RWPE2 (cell line): ENCODE results near the gene ARHGAP4.

Experiments used
- ATAC-seq: fragments of 200-7000 bp; cut with Tn5 transposase; 3 replicates; pipeline ENCODE4 v1.9.1; 2021; ENCODE audit warnings: low read depth
- DNase-seq: peaks from one replicate; pipeline ENCODE4 v3.0.0-alpha.2; 2020; ENCODE audit warnings: low spot score
- H3K27ac ChIP-seq: fragments of 450-650 bp; 2 replicates; pipeline ENCODE4 v1.5.1; 2017; ENCODE audit warnings: mild to moderate bottlenecking; ENCODE audit not compliant: poor library complexity, severe bottlenecking
- H3K27me3 ChIP-seq: fragments of 250-450 bp; sonication (Bioruptor Pico); 2 replicates; pipeline ENCODE4 v1.5.1; 2021; ENCODE audit warnings: mild to moderate bottlenecking, moderate library complexity; ENCODE audit not compliant: insufficient read depth, poor library complexity, severe bottlenecking
- H3K36me3 ChIP-seq: fragments of 250-450 bp; sonication (Bioruptor Pico); 2 replicates; pipeline ENCODE4 v1.5.1; 2020; ENCODE audit warnings: low read depth, mild to moderate bottlenecking, moderate library complexity
- H3K4me1 ChIP-seq: fragments of 250-450 bp; sonication (Bioruptor Pico); 2 replicates; pipeline ENCODE4 v1.5.1; 2021; ENCODE audit warnings: mild to moderate bottlenecking, moderate library complexity; ENCODE audit not compliant: insufficient read depth, poor library complexity, severe bottlenecking
- H3K4me3 ChIP-seq: fragments of 250-450 bp; sonication (Bioruptor Pico); 2 replicates; pipeline ENCODE4 v1.5.1; 2021; ENCODE audit warnings: mild to moderate bottlenecking, moderate library complexity; ENCODE audit not compliant: severe bottlenecking
- H3K9me3 ChIP-seq: fragments of 250-450 bp; sonication (Bioruptor Pico); 2 replicates; pipeline ENCODE4 v1.5.1; 2021; ENCODE audit warnings: mild to moderate bottlenecking, moderate library complexity; ENCODE audit not compliant: severe bottlenecking
- TF ChIP-seq, protein P1 (sequence below): fragments of 450-650 bp; IDR thresholded peaks from one replicate; pipeline ENCODE4 v1.5.1; 2017; ENCODE audit warnings: mild to moderate bottlenecking, moderate library complexity; ENCODE audit not compliant: poor library complexity, severe bottlenecking

The ARHGAP4 gene

DNA sequence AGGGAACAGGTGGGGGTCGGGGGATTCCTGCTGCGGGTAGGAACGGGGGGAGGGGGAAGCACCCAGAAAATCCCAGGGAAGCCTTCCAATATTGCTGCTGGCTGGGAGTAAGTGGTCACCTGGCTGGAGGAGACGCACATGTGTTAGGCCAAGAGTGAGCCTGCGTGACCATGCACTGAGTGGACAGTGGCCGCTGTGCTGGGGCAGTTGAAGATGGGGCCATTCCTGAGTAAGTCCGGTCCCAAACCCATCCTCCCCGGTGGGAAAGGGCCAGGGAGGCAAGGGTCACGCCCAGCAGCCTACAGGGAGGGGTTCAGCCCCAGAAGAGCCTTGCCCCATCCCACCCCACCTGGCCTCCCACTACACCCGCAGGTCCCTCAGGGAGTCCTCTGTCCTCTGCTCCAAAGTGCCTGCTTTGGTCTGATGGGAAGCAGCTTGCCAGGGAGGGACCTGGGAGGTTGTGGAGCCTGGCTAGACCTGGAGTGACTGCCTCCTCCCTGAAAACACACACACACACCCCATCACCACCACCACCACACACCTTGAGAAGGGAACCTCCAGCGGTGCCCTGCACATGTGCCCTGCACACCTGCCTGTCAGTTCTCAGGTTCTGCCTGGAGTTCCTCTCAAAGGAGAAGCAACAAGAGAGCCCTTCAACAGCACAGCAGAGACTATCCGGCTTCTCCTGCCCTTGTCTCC, 46.2 kb downstream of the ARHGAP4 start:
- no peak for ATAC-seq
- peaks cover 9% of the 10 kb centered on the region for H3K4me1 ChIP-seq
- H3K36me3 ChIP-seq: 0 out of 2 replicates have a peak, but pooled peaks cover under 1% of the 10 kb centered on the region
- no peak for DNase-seq
- TF ChIP-seq, protein P1, sequence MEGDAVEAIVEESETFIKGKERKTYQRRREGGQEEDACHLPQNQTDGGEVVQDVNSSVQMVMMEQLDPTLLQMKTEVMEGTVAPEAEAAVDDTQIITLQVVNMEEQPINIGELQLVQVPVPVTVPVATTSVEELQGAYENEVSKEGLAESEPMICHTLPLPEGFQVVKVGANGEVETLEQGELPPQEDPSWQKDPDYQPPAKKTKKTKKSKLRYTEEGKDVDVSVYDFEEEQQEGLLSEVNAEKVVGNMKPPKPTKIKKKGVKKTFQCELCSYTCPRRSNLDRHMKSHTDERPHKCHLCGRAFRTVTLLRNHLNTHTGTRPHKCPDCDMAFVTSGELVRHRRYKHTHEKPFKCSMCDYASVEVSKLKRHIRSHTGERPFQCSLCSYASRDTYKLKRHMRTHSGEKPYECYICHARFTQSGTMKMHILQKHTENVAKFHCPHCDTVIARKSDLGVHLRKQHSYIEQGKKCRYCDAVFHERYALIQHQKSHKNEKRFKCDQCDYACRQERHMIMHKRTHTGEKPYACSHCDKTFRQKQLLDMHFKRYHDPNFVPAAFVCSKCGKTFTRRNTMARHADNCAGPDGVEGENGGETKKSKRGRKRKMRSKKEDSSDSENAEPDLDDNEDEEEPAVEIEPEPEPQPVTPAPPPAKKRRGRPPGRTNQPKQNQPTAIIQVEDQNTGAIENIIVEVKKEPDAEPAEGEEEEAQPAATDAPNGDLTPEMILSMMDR: no peak
- H3K4me3 ChIP-seq: no peak overlapping the region
- no peak overlapping the region for H3K27ac ChIP-seq
- H3K27me3 ChIP-seq: no peaks in the 10 kb centered on the region
- H3K9me3 ChIP-seq: no peaks in the 10 kb centered on the region

GRCh38 chrX:153878969-153879653, 47.0 kb downstream of the ARHGAP4 start:
- Histone ChIP-seq H3K4me1 (peaks cover 5% of the 10 kb centered on the region), H3K27ac (no peak overlapping the region), H3K9me3 (no peaks in the 10 kb centered on the region), H3K27me3 (no peaks in the 10 kb centered on the region), H3K36me3 (0 out of 2 replicates have a peak, but pooled peaks cover 4% of the 10 kb centered on the region), H3K4me3 (no peak overlapping the region)
- ATAC-seq (no peak), DNase-seq (peak; percentile 17)
- TF ChIP-seq, protein P1: no peak

DNA sequence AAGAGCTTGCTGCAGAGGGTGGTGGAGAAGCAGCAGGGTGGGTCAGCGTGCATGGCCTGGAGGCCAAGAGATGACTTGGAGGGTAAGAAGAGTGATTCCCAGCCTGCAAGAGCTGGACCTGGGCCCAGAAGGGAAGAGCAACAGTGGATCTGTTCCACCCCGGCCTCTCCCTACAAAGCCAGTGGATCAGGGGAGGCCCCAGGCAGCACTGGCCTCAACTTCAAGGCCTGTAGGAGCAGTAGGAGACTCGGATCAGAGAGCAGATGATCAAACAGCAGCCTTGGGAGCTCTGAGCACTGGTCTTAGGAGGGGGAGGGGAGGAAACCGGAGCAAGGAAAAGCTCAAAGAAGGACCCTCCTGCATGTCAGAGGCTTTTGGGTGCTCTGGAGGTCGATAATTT, 47.7 kb downstream of the ARHGAP4 start:
- TF ChIP-seq, protein P1: no peak
- no peak overlapping the region for H3K4me3 ChIP-seq
- H3K27ac ChIP-seq: no peak overlapping the region
- DNase-seq (no peak), ATAC-seq (no peak)
- peaks cover 4% of the 10 kb centered on the region for H3K4me1 ChIP-seq
- no peaks in the 10 kb centered on the region for H3K9me3 ChIP-seq
- no peaks in the 10 kb centered on the region for H3K27me3 ChIP-seq
- 0 out of 2 replicates have a peak, but pooled peaks cover 4% of the 10 kb centered on the region for H3K36me3 ChIP-seq

GRCh38 chrX:153877571-153878261, 48.3 kb downstream of the ARHGAP4 start:
- no peak for DNase-seq
- Histone ChIP-seq H3K27me3 (no peaks in the 10 kb centered on the region), H3K4me1 (peaks cover 4% of the 10 kb centered on the region), H3K4me3 (no peak overlapping the region), H3K9me3 (no peaks in the 10 kb centered on the region), H3K36me3 (0 out of 2 replicates have a peak, but pooled peaks cover 4% of the 10 kb centered on the region), H3K27ac (no peak overlapping the region)
- no peak for ATAC-seq
- TF ChIP-seq, protein P1: no peak
